Kidney epithelial cell (primary cell): Measurements from ENCODE around the gene CHPT1. TPM values are rescaled to one million over a fixed set of nuclear protein-coding genes. Genes with fewer than 3 reads are reported as not detected.
A peak's percentile ranks its signal among the peaks of the same experiment; 100 is the strongest.

Source experiments
- DNase-seq: peaks from one replicate; pipeline ENCODE4 v3.0.0-alpha.2; 2010; ENCODE audit warnings: low read depth
- H3K27me3 ChIP-seq: 2 replicates; pipeline ENCODE4 v1.6.0; 2011; ENCODE audit warnings: low read length; ENCODE audit not compliant: control insufficient read depth, insufficient read depth
- H3K36me3 ChIP-seq: 2 replicates; pipeline ENCODE4 v1.5.1; 2011; ENCODE audit warnings: low read length; ENCODE audit not compliant: control insufficient read depth, insufficient read depth
- H3K4me3 ChIP-seq: 2 replicates; pipeline ENCODE4 v1.5.1; 2011; ENCODE audit warnings: low read depth, mild to moderate bottlenecking, control low read depth, low read length
- CTCF ChIP-seq: IDR thresholded peaks from 2 replicates; pipeline ENCODE4 v1.5.1; 2011; ENCODE audit warnings: mild to moderate bottlenecking, moderate library complexity, low read length, control low read depth, inconsistent platforms; ENCODE audit not compliant: insufficient read depth, poor library complexity, severe bottlenecking
- total RNA-seq: library from RNA; depleted of rRNA; stranded (reverse); fragments of >200 nt; gene quantifications from 2 replicates; pipeline ENCODE4 v1.2.3, GENCODE V29; 2015

The CHPT1 gene
- total RNA-seq, 1 donor from 2014 or later = 16.1 TPM

DNA sequence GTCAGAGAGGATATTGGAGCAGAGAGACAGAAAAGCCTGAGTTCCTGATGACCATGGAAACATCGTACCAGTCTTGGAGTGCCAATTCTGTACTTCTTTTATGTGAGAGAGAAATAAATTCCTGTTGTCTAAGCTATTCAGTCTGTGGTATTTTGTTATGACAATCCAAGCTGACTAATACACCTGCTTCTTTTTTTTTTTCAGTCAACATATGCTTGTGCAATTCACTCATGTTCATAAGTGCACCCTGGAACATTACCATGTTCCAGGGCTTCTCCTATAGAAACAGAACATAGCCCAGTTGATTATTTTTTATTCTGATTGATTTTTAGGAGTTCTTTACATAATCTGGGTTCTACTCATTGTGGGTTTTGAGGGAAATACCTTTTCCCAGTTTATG is 1.7 kb upstream of the CHPT1 start:
- TF ChIP-seq CTCF = no peak
- Histone ChIP-seq H3K36me3 (no peaks in the 10 kb centered on the region), H3K27me3 (no peaks in the 10 kb centered on the region), H3K4me3 (no peak overlapping the region)
- DNase-seq = no peak

GRCh38 chr12:101696251-101697196 is 916 bp upstream of the CHPT1 start:
- H3K4me3 ChIP-seq = peak overlapping the region; percentile 66
- DNase-seq = no peak
- no peaks in the 10 kb centered on the region for H3K36me3 ChIP-seq
- no peak for TF ChIP-seq CTCF
- no peaks in the 10 kb centered on the region for H3K27me3 ChIP-seq

GRCh38 chr12:101697930-101698799 is 725 bp downstream of the CHPT1 start:
- H3K27me3 ChIP-seq = no peaks in the 10 kb centered on the region
- no peak for DNase-seq
- no peaks in the 10 kb centered on the region for H3K36me3 ChIP-seq

DNA sequence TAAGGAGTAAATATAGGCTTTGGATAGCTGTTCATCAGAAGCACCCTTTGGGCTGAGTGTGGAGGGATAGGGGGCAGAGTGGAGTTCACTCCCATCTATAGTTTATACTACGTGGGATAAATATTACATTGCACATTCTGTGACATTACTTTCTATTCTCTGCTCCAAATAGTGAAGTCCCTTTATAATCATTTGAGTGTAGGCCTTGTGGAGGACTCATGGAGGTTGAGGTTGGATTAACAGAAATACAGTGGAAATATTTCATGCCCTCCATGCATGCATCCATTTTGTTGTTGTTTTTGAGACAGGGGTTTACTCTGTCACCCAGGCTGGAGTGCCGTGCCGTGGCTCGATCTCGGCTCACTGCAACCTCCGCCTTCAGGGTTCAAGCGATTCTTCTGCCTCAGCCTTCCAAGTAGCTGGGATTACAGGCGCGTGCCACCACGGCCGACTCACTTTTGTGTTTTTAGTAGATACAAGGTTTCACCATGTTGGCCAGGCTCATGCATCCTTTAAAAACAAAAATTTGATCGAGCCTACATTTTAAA is 1.4 kb downstream of the CHPT1 start:
- H3K4me3 ChIP-seq = peak overlapping the region; percentile 66
- peak; percentile 21 for TF ChIP-seq CTCF

More at GRCh38 chr12:101697930-101698799, 725 bp downstream of the CHPT1 start:
- peak overlapping the region; percentile 66 for H3K4me3 ChIP-seq
- TF ChIP-seq CTCF = no peak

GRCh38 chr12:101700299-101700820 is 2.9 kb downstream of the CHPT1 start:
- no peak for DNase-seq
- no peak for TF ChIP-seq CTCF

More for the DNA sequence above, 1.4 kb downstream of the CHPT1 start:
- no peaks in the 10 kb centered on the region for H3K27me3 ChIP-seq
- no peaks in the 10 kb centered on the region for H3K36me3 ChIP-seq
- DNase-seq = no peak

More at GRCh38 chr12:101700299-101700820, 2.9 kb downstream of the CHPT1 start:
- Histone ChIP-seq H3K27me3 (no peaks in the 10 kb centered on the region), H3K4me3 (no peak overlapping the region), H3K36me3 (no peaks in the 10 kb centered on the region)
